Measurements from ENCODE around the gene PRIM2. TPM values are rescaled to one million over a fixed set of nuclear protein-coding genes. Genes with fewer than 3 reads are reported as not detected.
A peak's percentile ranks its signal among the peaks of the same experiment; 100 is the strongest.
"Not testable (repeated sequence)": the region's sequence is repeated elsewhere in the genome, so short reads cannot be mapped to it uniquely, and the experiment has no call there.

The PRIM2 gene
- total and polyA plus RNA-seq, 2 of the 4 experiments (the other 2 are of a cell fraction), result 11.8 to 37.5 TPM

GRCh38 chr6:57535994-57536393, 218.6 kb downstream of the PRIM2 start:
- H3K18ac ChIP-seq (ENCODE audit: low read depth, low read length); H2BK15ac ChIP-seq (ENCODE audit: low read depth, low read length); H3K27me3 ChIP-seq (ENCODE audit: control insufficient read depth, insufficient read depth, low read length); H2BK120ac ChIP-seq (ENCODE audit: low read depth, low read length); H2AFZ ChIP-seq (replicated peaks; ENCODE audit: low read length, poor library complexity); H3K4me3 ChIP-seq (ENCODE audit: insufficient read depth, low read depth, low read length); H4K5ac ChIP-seq (ENCODE audit: low read depth, low read length); H4K20me1 ChIP-seq (ENCODE audit: insufficient read depth, low read length); H4K91ac ChIP-seq (ENCODE audit: insufficient read depth, low read depth, low read length); H3K56ac ChIP-seq (ENCODE audit: extremely low read depth, insufficient read depth, low read length); H3K23ac ChIP-seq (ENCODE audit: low read depth, low read length); H3K9me1 ChIP-seq (ENCODE audit: insufficient read depth, low read length); H3K27ac ChIP-seq (ENCODE audit: insufficient read depth, low read length); H4K8ac ChIP-seq (ENCODE audit: low read depth in 2 of 2, low read length in 2 of 2); H2BK5ac ChIP-seq (ENCODE audit: low read depth, low read length, poor library complexity, severe bottlenecking); H3K4me1 ChIP-seq (ENCODE audit: control insufficient read depth, insufficient read depth, low read length); H2AK5ac ChIP-seq (ENCODE audit: low read depth, low read length); intact Hi-C loops (cut with micrococcal nuclease); in situ Hi-C loops (cut with MboI; ENCODE audit: low sequenced_read_pairs); H3K9ac ChIP-seq (ENCODE audit: low read depth, low read length); H3K9me3 ChIP-seq (ENCODE audit: control insufficient read depth, insufficient read depth, low read length); H2BK20ac ChIP-seq (ENCODE audit: low read depth, low read length); POLR2A ChIA-PET (ENCODE audit: unreplicated experiment); BruUV-seq (replicated peaks); H3K14ac ChIP-seq (replicated peaks; ENCODE audit: low read depth, low read length); dilution Hi-C loops (cut with HindIII; ENCODE audit: low sequenced_read_pairs, unreplicated experiment); H2AK9ac ChIP-seq (replicated peaks; ENCODE audit: low read depth, low read length, poor library complexity); H3K4me2 ChIP-seq (ENCODE audit: low read depth, low read length); H3K79me1 ChIP-seq (ENCODE audit: low read depth in 1 of 2, low read length in 2 of 2); H3K4ac ChIP-seq (ENCODE audit: low read depth, low read length); H3K36me3 ChIP-seq (ENCODE audit: control insufficient read depth, insufficient read depth, low read length): not testable (repeated sequence)
- WGBS, 2 experiments (ENCODE audit: extremely low coverage in 2 of 2, insufficient read length in 1 of 2), result no CpG with 5 or more reads among the region's 1 CpG
- CTCF ChIA-PET, result interaction anchor here (0.6 kb wide), 2 partner anchors 15 to 505 kb away, joined by 3 read pairs; no protein-coding TSS in a partner anchor
- DNase-seq (peak; percentile 57), ATAC-seq (ENCODE audit: low read depth) (peak; percentile 92)
- TF ChIP-seq SMC3 (IDR thresholded peaks at IDR 0.05; ENCODE audit: low read depth, low read length) (0 out of 2 replicates have a peak, but pooled peaks have one; percentile 19), RAD21 (IDR thresholded peaks at IDR 0.05; ENCODE audit: low read length) (peak; percentile 47), CTCF (conservative IDR thresholded peaks at IDR 0.05; ENCODE audit: low read depth, low read length) (peak; percentile 40)

- intact Hi-C loops (cut with micrococcal nuclease); CTCF ChIA-PET; H3K4me2 ChIP-seq (ENCODE audit: low read depth, low read length); H3K9me3 ChIP-seq (ENCODE audit: control insufficient read depth, insufficient read depth, low read length); H3K36me3 ChIP-seq (ENCODE audit: control insufficient read depth, insufficient read depth, low read length); H2BK5ac ChIP-seq (ENCODE audit: low read depth, low read length, poor library complexity, severe bottlenecking); H3K4me1 ChIP-seq (ENCODE audit: control insufficient read depth, insufficient read depth, low read length); H3K23ac ChIP-seq (ENCODE audit: low read depth, low read length); H4K91ac ChIP-seq (ENCODE audit: insufficient read depth, low read depth, low read length); H3K18ac ChIP-seq (ENCODE audit: low read depth, low read length); H2AK9ac ChIP-seq (replicated peaks; ENCODE audit: low read depth, low read length, poor library complexity); BruUV-seq (replicated peaks); POLR2A ChIA-PET (ENCODE audit: unreplicated experiment); H2BK20ac ChIP-seq (ENCODE audit: low read depth, low read length); in situ Hi-C loops (cut with MboI; ENCODE audit: low sequenced_read_pairs); H3K56ac ChIP-seq (ENCODE audit: extremely low read depth, insufficient read depth, low read length); H3K27me3 ChIP-seq (ENCODE audit: control insufficient read depth, insufficient read depth, low read length); ATAC-seq (ENCODE audit: low read depth); H3K4me3 ChIP-seq (ENCODE audit: insufficient read depth, low read depth, low read length); H3K27ac ChIP-seq (ENCODE audit: insufficient read depth, low read length); H3K14ac ChIP-seq (replicated peaks; ENCODE audit: low read depth, low read length); H3K79me1 ChIP-seq (ENCODE audit: low read depth in 1 of 2, low read length in 2 of 2); H2AFZ ChIP-seq (replicated peaks; ENCODE audit: low read length, poor library complexity); H2BK15ac ChIP-seq (ENCODE audit: low read depth, low read length); H3K9ac ChIP-seq (ENCODE audit: low read depth, low read length); H2BK120ac ChIP-seq (ENCODE audit: low read depth, low read length); H4K20me1 ChIP-seq (ENCODE audit: insufficient read depth, low read length); DNase-seq; H3K9me1 ChIP-seq (ENCODE audit: insufficient read depth, low read length); H3K4ac ChIP-seq (ENCODE audit: low read depth, low read length); H4K5ac ChIP-seq (ENCODE audit: low read depth, low read length); H4K8ac ChIP-seq (ENCODE audit: low read depth in 2 of 2, low read length in 2 of 2); H2AK5ac ChIP-seq (ENCODE audit: low read depth, low read length); dilution Hi-C loops (cut with HindIII; ENCODE audit: low sequenced_read_pairs, unreplicated experiment): not testable (repeated sequence)
- WGBS, 2 experiments (ENCODE audit: extremely low coverage in 2 of 2, insufficient read length in 1 of 2), result no CpG with 5 or more reads among the region's 3 CpGs
Observed at GRCh38 chr6:57537916-57538315, 220.5 kb downstream of the PRIM2 start.

Data from IMR-90 (cell line).